ENCODE measurements around the gene FNDC3B.

DNA sequence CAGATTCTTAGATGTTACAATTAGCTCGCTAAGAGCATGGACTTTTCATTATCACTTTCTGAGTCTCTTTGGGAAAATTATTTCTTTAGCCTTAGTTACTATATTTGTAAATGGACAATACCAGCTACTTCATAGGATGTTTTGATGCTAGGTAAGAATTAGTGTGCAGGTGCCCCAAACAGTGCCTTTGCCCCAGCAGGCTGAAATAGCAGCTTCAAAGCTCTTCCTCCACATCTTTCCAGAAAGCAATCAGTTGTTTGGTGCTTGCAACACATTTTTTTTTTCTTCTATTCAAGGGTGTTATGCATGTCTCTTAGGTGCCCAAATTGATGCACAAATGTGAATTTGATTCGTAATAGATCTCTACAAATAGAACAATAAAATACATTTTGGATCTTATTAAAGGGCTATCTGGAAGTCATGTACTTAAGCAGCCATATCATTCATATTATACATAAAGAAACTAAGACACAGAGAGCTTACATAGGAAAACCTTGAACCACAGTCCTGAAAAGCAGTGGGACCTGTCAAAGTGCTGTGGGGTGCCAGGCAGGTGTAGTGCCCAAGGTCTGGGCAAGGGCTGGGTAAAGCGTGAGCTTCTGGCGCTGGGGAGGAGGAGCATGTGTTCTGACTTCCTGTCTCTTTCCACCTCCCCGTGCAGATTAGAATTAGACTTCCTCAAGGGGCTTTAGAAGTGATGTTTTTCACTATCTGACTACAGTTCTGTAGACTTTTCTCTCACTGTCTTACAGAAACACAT lies 62.9 kb downstream of the FNDC3B start:
- TF ChIP-seq, protein P1, sequence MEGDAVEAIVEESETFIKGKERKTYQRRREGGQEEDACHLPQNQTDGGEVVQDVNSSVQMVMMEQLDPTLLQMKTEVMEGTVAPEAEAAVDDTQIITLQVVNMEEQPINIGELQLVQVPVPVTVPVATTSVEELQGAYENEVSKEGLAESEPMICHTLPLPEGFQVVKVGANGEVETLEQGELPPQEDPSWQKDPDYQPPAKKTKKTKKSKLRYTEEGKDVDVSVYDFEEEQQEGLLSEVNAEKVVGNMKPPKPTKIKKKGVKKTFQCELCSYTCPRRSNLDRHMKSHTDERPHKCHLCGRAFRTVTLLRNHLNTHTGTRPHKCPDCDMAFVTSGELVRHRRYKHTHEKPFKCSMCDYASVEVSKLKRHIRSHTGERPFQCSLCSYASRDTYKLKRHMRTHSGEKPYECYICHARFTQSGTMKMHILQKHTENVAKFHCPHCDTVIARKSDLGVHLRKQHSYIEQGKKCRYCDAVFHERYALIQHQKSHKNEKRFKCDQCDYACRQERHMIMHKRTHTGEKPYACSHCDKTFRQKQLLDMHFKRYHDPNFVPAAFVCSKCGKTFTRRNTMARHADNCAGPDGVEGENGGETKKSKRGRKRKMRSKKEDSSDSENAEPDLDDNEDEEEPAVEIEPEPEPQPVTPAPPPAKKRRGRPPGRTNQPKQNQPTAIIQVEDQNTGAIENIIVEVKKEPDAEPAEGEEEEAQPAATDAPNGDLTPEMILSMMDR (IDR thresholded peaks at IDR 0.05; ENCODE audit: low read length), result no peak
- no peak for TF ChIP-seq EZH2 (IDR thresholded peaks at IDR 0.05; ENCODE audit: borderline replicate concordance, low read length)

All from OCI-LY1 (cell line).